Sigmoid colon (tissue), 7 donors: Measurements from ENCODE around the gene NAA30. TPM values are rescaled to one million over a fixed set of nuclear protein-coding genes. Genes with fewer than 3 reads are reported as not detected.

Experiments
- DNase-seq: peaks from one replicate; pipeline ENCODE4 v3.0.0-alpha.2; 2019
- H3K27ac ChIP-seq, 4 donors: fragments of 200-600 bp; sonication (generic); one replicate each; pipeline ENCODE4 v1.5.1; 2016 to 2019; ENCODE audit warnings: mild to moderate bottlenecking in 1 of 4
- H3K27me3 ChIP-seq, 3 donors: fragments of 200-600 bp; sonication (generic); one replicate each; pipeline ENCODE4 v1.5.1; 2019; ENCODE audit warnings: mild to moderate bottlenecking in 1 of 3
- H3K36me3 ChIP-seq, 4 donors: fragments of 200-600 bp; sonication (generic); one replicate each; pipeline ENCODE4 v1.5.1; 2016 to 2019
- H3K4me1 ChIP-seq, 4 donors: fragments of 200-600 bp; sonication (generic); one replicate each; pipeline ENCODE4 v1.5.1; 2017 to 2019
- H3K4me3 ChIP-seq, 4 donors: fragments of 200-600 bp; sonication (generic); one replicate each; pipeline ENCODE4 v1.5.1; 2017 to 2019; ENCODE audit warnings: mild to moderate bottlenecking in 2 of 4, moderate library complexity in 1 of 4
- H3K9me3 ChIP-seq, 4 donors: fragments of 200-600 bp in 3 of 4; sonication (generic) in 3 of 4; one replicate each; pipeline versions ENCODE4 v1.5.1 to v1.6.1; 2013 to 2019
- CTCF ChIP-seq, 4 experiments: fragments of 450-650 bp in 3 of 4; fragments of 200-600 bp in 1 of 4; IDR thresholded peaks; one replicate each; pipeline ENCODE4 v1.5.1; 2016 to 2019; ENCODE audit warnings: antibody characterized with exemption in 4 of 4, mild to moderate bottlenecking in 3 of 4, moderate library complexity in 2 of 4
- EP300 ChIP-seq, 4 donors: sonication (generic); formaldehyde crosslinking; IDR thresholded peaks; one replicate each; pipeline ENCODE4 v1.6.1; 2017; ENCODE audit warnings: antibody characterized with exemption in 4 of 4
- POLR2A ChIP-seq, 2 donors: fragments of 450-650 bp; IDR thresholded peaks; one replicate each; pipeline ENCODE4 v1.6.1; 2016; ENCODE audit warnings: antibody characterized with exemption in 2 of 2, mild to moderate bottlenecking in 2 of 2, moderate library complexity in 2 of 2
- POLR2AphosphoS5 ChIP-seq, 4 donors: sonication (generic); formaldehyde crosslinking; IDR thresholded peaks; one replicate each; pipeline ENCODE4 v1.6.1; 2017; ENCODE audit warnings: antibody characterized with exemption in 4 of 4
- WGBS, 2 donors: extraction: QIAGEN DNeasy Blood & Tissue Kit; methylation state at CpG; one replicate each; pipeline ENCODE4 v1.1.7; 2013; 5-methylcytosine and 5-hydroxymethylcytosine counted together
- intact Hi-C: fragments of 100-400 bp; cut with DNase I; formaldehyde crosslinking; loops from one replicate; pipeline ENCODE4 v1.15.1; 2023
- polyA plus RNA-seq, 3 donors: library from polyadenylated mRNA; stranded (reverse); fragments of 200-250 nt; gene quantifications; one replicate each; pipeline ENCODE4 v1.2.3, GENCODE V29; 2013
- total RNA-seq, 4 donors: library from RNA; depleted of rRNA; stranded (reverse); fragments of >200 nt; gene quantifications; one replicate each; pipeline ENCODE4 v1.1.0, GENCODE V29; 2016
- donor health status: healthy with polysubstance abuse.
- donor health status: Bipolar disorder and iron deficiency.
- donor health status: healthy.

The NAA30 gene
- total and polyA plus RNA-seq, 7 donors: 4.8 to 21.7 (median 19.6) TPM

GRCh38 chr14:57420986-57421385 lies 30.6 kb downstream of the NAA30 start:
- Histone ChIP-seq H3K27me3 (no peaks in the 10 kb centered on the region), H3K4me1 (peaks cover 0 to 7% (median 0%) of the 10 kb centered on the region in 4 donors), H3K4me3 (no peak overlapping the region), H3K27ac (no peak overlapping the region), H3K9me3 (no peaks in the 10 kb centered on the region), H3K36me3 (no peaks in the 10 kb centered on the region)
- 93 to 94% methylated on average over 3 of the region's 3 CpGs for WGBS, 2 donors
- TF ChIP-seq POLR2AphosphoS5 (IDR thresholded peaks at IDR 0.05) (no peak), CTCF (IDR thresholded peaks at IDR 0.05) (no peak), POLR2A (IDR thresholded peaks at IDR 0.05) (no peak), EP300 (IDR thresholded peaks at IDR 0.05) (no peak)
- intact Hi-C loops: no loop called here
- DNase-seq: no peak

DNA sequence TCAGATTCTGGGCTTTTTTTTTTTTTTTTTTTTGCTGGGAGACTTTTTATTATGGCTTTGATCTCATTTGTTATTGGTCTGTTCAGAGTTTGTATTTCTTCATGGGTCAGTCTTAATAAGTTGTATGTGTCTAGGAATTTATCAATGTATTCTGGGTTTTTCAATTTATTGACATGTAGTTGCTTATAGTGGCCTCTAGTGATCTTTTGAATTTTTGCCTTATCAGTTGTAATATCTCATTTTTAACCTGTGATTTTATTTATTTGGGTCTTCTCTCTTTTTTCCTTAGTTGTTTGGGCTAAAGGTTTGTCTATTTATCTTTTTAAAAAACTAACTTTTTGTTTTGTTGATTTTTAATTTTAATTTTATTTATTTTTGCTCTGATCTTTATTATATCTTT lies 45.5 kb downstream of the NAA30 start:
- Histone ChIP-seq H3K9me3 (peaks cover 0 to 3% (median under 1%) of the 10 kb centered on the region in 4 donors), H3K36me3 (no peaks in the 10 kb centered on the region), H3K4me3 (no peak overlapping the region), H3K27ac (no peak overlapping the region), H3K27me3 (no peaks in the 10 kb centered on the region), H3K4me1 (no peaks in the 10 kb centered on the region)
- TF ChIP-seq EP300 (IDR thresholded peaks at IDR 0.05) (no peak), POLR2AphosphoS5 (IDR thresholded peaks at IDR 0.05) (no peak), POLR2A (IDR thresholded peaks at IDR 0.05) (no peak), CTCF (IDR thresholded peaks at IDR 0.05) (no peak)
- intact Hi-C loops: no loop called here
- DNase-seq: no peak

DNA sequence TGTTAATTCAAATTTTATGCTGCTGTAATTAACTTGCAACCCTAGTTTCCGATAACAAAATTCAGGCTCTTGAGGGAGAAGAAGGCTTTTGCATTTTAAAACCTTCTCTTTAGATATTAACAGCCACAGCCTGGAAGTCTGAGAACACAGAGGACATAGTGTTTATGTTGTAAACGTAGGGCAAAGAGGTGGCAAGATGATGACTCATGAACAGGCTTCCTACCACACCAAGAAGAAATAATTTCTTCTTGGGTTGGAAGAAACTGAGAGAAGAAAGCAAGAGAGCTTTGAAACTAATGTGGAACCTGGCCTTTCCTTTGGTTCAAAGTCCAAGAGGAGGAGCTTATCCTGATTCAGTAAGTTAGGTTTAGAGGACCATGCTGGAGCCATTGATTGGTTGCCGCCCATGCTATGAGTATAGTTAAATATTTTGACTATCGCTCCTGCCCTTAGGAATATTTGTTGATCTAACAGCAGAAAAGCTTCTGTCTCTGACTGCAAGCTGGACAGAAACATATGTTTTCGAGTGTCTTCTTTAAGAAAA lies 71.5 kb downstream of the NAA30 start:
- intact Hi-C loops: no loop called here
- no peaks in the 10 kb centered on the region for H3K4me1 ChIP-seq
- H3K27me3 ChIP-seq: no peaks in the 10 kb centered on the region
- DNase-seq: no peak
- no peaks in the 10 kb centered on the region for H3K9me3 ChIP-seq
- TF ChIP-seq CTCF (IDR thresholded peaks at IDR 0.05) (no peak), POLR2AphosphoS5 (IDR thresholded peaks at IDR 0.05) (no peak), POLR2A (IDR thresholded peaks at IDR 0.05) (no peak), EP300 (IDR thresholded peaks at IDR 0.05) (no peak)
- WGBS, 2 donors: 66 to 74% methylated on average over 5 of the region's 5 CpGs
- H3K36me3 ChIP-seq: no peaks in the 10 kb centered on the region
- H3K27ac ChIP-seq: no peak overlapping the region
- no peak overlapping the region for H3K4me3 ChIP-seq

DNA sequence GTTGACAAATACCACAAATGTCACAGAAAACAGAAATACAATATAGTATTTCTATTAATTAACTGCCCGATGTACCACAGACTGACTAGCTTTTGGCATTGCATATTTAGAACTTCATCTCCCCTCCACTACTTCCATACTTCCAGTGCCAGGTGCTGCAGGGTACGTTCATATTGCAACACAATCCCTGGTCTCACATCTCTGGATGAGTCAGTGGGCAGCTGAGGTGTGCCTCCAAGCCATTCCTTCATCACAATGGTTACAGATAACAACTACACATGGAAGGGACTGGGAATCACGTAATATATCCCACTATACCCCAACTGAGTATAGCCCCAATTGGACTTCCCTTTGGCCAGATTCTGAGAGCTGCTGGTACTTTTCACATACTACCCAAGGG lies 72.2 kb downstream of the NAA30 start:
- WGBS, 2 donors: 92 to 93% methylated on average over 3 of the region's 3 CpGs
- no peak for TF ChIP-seq CTCF (IDR thresholded peaks at IDR 0.05)
- TF ChIP-seq EP300 (IDR thresholded peaks at IDR 0.05): no peak
- TF ChIP-seq POLR2AphosphoS5 (IDR thresholded peaks at IDR 0.05): no peak
- TF ChIP-seq POLR2A (IDR thresholded peaks at IDR 0.05): no peak
- Histone ChIP-seq H3K27me3 (no peaks in the 10 kb centered on the region), H3K4me3 (no peak overlapping the region), H3K9me3 (no peaks in the 10 kb centered on the region), H3K27ac (no peak overlapping the region), H3K4me1 (no peaks in the 10 kb centered on the region), H3K36me3 (no peaks in the 10 kb centered on the region)
- no peak for DNase-seq
- intact Hi-C loops: no loop called here
